ENCODE data around the gene OR10P1.

Gene OR10P1

GRCh38 chr12:55685671-55686070, 49.0 kb downstream of the OR10P1 start:
- no peak for DNase-seq (ENCODE audit: low spot score)

GRCh38 chr12:55686366-55687010, 49.8 kb downstream of the OR10P1 start:
- no peak for DNase-seq (ENCODE audit: low spot score)
